HG03469 (cell line): ENCODE measurements around the gene RBP5.

ENCODE experiments used
- ATAC-seq: cut with Tn5 transposase; IDR thresholded peaks from one replicate; pipeline ENCODE4 v1.9.1; 2021; ENCODE audit warnings: mild to moderate bottlenecking, moderate library complexity, moderate number of reproducible peaks; ENCODE audit not compliant: unreplicated experiment

RBP5 gene, protein sequence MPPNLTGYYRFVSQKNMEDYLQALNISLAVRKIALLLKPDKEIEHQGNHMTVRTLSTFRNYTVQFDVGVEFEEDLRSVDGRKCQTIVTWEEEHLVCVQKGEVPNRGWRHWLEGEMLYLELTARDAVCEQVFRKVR

DNA sequence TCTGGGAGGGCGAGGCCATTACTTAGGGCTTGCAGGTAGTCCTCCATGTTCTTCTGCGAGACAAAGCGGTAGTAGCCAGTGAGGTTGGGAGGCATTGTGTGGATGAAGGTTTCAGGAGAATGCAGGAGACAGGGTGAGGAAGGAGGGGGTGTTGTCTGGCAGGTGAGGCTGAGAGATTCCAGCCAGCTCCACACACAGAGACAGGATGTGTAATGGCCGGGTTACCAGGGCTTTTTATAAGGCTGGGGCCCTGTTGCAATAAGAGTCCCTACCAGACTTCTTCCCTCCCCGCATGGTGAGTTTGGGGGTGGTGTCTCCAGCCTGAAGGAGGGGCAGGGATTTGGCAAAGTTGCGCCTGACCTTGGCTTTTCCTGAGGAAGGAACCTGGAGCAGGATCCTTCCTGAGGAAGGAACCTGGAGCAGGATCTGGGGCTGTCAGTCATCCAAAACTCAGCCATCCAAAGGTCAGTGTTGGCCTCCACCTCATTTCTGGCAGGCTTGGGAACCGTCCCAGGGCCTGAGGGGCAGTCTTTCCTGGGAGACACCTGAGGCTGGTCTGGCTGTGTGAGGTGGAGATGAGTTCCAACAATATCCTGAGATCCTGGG is at the start of gene RBP5:
Gene RBP5 (minus strand): TSS at position 209 of the 606 bp plus-strand sequence. CDS start 114 bp downstream, at position 95.
- no peak for ATAC-seq

DNA sequence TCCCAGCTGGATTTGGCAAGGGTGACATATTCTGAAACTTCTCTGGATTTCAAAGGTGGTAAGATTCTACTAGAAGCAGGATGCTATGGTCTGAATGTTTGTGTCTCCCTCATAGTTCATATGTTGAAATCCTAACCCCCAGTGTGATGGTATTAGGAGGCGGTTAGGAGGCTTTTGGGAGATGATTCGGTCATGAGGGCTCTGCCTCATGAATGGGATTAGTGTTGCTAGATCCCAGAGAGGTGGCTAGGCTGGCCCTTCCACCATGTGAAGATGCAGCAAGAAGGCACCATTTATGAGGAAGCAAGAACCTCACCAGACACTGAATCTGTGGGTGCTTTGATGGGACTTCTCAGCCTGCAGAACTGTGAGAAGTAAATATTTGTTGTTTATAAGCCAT is 49.8 kb upstream of the RBP5 start:
- no peak for ATAC-seq

DNA sequence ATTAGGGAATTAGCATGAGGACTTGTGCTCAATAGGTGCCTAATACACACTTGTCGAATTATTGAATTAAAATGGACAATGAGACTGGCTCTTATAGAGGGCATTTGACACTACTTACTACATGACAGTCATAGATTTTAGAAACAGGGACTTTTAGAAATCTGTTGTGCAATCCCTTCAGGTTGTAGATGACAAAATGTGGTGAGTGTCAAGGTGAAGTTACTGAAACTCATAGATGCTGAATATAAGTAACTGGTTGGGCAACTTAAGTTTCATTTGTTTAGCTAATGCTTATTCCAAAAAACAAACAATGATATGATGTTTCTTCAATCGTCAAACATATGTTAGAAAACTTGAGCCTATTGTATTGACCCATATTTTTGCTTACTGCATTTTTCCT is 47.9 kb upstream of the RBP5 start:
- no peak for ATAC-seq

DNA sequence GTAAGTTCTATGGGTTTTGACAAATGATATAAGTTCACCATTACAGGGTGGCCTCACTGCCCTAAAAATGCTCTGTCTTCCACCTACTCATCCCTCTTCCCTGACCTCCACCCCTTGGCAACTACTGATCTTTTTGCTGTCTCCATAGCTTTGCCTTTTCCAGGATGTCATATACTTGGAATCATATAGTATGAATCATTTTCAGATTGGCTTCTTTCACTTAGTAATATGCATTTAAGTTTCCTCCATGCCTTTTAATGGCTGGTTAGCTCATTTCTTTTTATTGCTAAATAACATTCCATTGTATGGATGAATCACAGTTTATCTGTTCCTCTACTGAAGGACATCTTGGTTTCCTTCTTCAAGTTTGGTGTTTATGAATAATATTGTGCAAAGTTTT is 46.8 kb upstream of the RBP5 start:
- no peak for ATAC-seq

DNA sequence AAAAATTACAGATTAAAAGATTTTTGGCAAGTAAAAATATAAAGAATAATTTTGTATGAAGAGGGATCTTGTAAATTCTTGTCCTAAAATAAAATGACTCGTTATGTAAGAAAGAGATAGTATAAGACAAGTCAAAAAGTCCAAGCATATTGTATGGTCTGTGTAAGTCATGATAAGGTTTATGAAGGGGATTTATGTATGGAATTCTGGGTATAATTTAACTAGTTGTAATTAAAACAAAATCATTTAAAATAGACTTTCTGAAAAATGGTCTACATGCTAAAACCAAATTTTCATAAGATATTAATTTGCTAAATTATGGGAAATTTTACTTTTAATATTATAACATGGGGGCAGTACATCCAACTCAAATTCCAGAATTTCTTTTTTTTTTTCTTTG is 43.2 kb upstream of the RBP5 start:
- no peak for ATAC-seq

DNA sequence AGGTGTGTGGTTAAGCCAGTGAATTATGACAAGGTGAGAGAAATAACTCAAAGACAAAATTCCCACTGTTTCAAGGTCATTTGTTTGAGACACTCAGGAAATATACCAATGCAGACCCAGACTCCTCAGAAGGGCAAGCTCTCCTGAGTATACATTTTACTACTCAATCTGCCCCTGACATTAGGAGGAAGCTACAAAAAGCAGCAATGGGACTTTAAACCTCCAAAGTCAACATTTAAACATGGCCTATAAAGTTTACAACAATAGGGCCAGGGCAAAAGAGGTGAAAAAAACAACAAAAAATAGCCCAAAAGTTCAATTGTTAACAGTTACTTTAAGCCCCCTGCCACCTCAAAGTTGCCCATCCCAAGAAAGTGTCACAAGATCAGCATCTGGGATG is 41.3 kb upstream of the RBP5 start:
- ATAC-seq, result no peak

DNA sequence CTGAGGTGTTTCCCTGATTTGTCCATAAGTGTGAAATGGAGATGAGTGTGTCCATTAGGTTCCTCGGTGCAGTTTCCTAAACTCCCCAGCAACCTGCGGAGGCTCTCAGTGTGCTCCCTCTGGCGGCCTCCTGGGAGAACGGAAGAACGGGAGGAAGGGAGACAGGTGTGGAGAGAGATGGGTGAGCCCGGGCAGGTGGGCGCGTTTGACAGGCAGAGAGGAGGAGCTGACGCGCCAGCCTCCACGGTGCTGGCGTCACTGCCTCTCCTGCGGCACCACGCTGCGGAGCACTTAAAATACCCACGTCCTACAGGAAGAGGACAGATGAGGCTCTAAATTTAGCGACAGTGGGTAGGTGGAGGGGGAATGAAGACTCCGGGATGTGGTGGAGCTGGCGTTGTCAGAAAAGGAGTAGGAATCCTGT is 34.0 kb upstream of the RBP5 start:
- no peak for ATAC-seq

DNA sequence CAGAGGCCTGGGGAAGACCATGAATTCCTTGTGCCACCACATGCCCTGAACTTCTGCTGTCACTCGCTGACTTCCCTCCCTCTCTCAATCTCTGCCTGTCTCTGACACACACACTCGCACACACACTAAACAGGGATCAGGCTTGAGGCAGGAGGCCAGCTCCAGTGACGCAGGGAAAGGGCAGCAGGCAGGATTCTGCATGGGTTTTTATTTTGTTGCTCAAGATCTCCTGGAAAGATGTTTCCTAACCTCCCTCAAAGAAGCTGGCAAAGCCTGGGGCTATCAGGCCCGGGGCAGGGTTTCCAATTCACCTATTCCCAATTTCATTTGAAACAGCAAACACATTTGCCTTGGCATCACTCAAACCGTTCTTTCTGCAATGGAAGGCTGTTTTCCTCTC is 33.1 kb upstream of the RBP5 start:
- no peak for ATAC-seq

DNA sequence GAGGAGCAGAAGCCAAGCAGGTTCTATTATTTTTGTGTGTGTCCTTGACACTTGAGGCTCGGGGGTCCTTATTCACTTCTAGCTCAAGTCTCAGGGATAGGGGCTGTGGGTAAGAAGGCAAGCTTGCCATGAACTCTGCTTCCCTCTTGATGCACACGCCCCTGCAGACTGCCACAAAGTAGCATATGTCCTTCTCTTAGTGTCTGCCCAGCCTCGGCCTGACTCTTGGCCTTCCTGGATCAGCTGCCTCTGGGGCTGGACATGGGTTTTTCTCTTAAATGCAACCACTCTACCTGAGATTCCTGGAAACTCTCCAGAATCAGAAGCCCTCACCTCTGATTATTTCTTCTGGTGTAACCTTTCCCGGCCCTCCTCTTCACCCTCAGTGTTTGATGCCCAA is 32.6 kb upstream of the RBP5 start:
- ATAC-seq, result no peak

DNA sequence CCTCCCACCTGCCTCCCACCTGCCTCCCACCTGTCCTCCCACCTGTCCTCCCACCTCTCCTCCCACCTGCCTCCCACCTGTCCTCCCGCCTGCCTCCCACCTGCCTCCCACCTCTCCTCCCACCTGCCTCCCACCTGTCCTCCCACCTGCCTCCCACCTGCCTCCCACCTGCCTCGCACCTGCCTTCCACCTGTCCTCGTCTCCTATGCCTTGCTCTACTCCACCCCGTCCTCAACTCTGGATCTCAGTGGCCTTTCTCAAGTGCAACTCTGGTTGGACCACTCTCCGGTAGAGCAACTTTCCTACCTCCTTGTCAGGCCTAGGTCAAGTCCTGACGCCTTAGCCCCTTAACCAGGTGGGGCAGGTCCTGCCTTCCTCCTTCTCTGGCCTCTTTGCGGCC is 31.5 kb upstream of the RBP5 start:
- no peak for ATAC-seq

DNA sequence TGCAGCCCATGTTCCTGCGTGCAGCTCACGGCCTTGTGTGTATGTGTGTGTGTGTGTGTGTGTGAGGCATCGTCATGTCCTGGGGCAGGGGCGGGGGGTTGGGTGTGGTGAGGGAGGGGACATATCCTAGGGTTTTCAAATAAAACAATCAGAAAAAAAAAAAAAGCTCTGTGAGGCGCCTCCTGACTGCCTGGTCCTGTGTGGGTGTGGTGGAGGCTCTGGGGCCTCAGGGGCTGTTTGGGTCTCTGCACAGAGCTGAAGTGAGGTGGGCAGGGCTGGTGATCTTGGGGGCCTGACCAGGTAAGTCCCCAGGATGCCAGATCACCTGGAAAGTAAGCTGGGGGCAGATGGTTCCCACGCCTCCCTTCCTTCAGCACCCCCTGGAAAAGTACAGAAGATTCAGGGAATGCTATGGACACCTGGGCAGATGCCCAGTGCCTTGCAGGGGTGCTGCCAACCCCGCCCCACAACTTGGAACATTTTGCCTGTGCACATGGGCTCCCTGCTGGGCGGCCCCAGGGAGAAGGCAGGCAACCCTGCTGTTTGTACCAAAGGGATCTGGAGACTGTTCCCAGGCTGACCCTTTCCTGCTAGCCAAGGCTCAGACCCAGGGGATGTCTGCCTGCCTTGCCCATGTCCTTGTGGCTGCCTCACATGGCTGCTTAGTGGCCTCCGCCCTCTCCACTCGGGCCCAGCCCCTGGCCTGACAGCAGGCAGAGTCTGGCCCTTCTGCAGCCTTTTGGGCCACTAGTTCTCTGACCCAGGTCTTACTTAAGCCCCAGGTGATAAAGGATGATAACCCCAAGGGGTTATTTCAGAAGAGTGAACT is 30.3 kb upstream of the RBP5 start:
- no peak for ATAC-seq

DNA sequence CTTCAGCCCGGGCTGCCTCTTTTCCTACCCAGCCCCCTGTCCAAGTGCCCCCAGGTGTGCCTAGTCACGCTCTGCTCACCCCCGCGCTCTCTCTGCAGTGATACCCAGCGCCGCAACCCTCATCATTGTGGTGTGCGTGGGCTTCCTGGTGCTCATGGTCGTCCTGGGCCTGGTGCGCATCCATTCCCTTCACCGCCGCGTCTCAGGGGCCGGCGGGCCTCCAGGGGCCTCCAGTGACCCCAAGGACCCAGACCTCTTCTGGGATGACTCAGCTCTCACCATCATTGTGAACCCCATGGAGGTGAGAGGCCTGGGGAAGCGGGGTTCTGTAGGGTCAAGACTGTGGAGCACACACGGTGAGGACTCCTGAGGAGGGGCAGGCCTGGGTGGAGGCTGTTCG is 28.7 kb upstream of the RBP5 start:
- ATAC-seq, result no peak

DNA sequence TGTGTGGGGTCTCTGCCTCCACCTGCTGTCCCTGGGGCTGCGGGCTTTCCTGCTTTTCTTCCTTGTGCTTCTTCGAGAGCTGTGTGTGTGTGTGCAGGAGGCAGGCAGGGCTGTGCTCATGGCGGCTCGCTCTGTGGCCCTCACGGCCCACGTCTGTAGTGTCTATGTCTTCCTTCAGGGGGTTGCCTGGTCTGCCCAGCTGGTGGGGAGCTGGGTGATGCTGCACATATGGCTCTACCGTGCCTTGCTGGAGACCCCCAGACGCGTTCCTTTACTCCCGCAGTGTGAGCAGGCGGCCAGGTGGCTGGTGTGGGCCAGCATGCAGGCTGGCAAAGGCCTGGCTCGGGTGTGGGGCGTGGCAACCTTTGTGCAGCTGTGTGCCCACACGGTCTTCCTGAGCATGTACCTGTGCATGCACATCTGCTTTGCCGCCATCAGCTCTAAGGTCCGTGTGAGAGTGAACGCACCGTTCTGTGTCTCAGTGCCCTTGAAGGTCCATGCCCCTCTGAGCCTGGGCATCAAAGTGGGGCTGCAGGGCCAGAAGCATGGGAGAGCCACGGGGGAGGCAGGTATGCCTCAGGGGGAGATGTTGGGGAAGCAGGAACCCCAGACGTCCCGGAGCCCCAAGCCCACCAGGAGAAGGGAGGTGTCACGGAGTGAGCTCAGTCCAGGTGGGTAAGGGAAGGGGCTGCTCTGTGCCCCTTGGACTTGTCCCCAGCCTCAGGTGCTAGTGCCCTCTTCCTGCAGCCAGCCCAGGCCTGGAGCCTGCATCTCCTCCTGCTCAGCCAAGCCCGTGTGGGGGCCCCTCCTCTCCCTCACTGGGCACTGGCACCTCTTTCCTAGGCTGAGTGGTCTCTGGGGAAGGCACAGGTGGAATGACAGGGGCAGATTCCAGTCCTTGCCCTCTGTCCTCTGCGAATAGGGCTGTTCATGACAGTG is 27.8 kb upstream of the RBP5 start:
- no peak for ATAC-seq

DNA sequence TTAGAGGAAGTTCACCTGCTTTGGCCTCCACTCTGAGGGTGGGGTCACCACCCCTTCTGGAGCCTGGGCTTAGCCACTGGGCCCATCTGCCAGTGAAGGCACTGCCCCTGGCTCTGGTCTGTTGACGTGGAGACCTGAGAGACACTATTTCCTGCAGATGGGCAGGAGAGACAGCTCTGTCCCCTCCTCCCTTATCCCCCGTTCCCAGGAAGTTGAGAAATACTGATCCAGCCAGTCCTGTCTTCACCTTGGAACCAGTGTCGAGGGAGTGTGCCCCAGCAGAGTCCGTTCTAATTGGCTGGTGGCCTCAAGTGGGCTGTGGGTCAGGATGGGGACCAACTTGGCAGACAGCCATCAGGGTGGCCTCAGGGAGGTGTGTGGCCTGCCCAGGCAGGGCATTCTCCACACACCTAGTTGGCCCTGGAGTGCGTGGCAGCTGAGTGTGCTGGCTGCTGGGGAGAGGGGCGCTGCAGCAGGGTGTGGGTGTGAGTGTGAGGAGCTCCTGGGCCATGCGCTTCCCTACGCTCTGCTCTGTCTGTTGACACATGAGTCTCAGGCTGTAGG is 26.9 kb upstream of the RBP5 start:
- ATAC-seq, result no peak

DNA sequence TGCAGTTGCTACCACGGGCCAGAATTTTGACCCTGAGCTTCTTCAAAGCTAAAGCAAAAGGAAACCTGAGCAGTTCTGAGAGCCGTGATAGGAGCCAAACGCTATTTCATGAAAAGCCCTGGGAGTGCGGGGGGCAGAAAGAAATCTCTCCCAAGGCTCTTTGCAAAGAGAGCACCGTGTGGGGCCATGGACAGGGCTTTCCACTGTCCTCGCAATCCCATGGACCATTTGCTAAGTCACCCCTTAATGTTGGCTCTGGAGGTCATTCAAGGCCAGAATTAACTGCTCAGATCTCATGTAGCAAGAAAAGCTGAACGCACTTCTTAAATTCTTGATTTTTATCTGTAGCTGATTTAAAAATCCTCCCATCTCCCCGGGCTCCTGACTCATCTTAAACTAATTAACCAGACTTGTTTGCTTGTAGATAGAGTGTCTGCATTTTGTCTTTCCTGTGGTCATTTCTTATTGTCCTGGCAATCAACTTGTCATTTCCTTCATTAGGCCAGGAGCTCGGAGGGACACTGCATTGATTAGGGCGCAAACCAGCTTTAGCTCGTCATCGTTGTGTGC is 26.3 kb upstream of the RBP5 start:
- ATAC-seq, result no peak

DNA sequence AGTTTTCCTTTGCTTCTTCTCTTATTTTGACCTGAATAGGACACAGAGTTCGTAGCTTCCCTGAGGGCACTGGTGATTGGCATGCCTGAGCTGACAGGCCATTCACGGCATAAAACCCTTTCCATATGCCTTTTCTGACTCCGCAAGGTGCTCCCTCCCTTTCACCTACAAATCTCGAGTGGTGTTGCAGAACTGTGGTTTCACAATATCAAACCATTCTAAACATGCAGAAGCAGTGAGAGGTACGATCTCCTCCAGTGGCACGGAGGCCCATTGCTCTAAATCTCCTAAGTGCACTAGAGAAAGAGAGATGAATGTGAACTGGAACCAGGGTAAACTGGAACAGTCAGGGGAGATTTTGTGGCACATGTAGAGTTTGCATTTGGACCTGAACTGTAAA is 25.4 kb upstream of the RBP5 start:
- no peak for ATAC-seq

DNA sequence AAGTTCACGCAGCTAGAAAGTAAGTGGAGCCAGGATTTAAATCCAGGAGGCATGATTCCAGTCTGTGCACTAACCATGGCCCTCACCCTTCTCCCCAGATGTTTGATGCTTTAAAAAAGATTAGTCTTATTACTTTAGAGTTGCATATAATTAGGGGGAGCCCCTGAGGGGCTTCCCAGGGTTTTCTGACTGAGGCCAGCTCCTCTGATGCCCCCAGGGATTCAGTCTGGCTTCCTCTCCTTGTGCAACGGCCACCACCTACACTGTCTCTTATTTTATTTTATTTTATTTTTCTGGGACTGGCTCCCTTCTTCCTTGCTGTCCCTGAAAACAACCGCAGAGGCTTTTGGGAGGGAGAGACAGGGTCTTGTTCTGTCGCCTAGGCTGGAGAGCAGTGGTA is 24.1 kb upstream of the RBP5 start:
- ATAC-seq, result no peak

DNA sequence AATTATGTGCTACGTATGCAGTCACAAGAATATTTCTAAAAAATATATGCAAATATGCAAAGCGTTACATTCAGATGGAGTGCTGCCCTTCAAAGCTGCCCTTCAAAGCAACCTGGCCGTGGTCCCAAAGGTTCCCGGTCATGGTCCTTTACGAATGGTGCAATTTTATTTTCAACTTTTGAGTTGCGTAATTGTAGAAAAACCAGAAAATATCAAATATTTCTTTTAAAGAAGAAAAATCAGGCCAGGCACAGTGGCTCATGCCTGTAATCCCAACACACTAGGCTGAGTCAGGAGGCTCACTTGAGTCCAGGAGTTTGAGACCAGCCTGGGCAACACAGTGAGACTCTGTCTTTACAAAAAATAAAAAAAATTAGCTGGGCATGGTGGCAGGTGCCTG is 22.8 kb upstream of the RBP5 start:
- ATAC-seq, result no peak

DNA sequence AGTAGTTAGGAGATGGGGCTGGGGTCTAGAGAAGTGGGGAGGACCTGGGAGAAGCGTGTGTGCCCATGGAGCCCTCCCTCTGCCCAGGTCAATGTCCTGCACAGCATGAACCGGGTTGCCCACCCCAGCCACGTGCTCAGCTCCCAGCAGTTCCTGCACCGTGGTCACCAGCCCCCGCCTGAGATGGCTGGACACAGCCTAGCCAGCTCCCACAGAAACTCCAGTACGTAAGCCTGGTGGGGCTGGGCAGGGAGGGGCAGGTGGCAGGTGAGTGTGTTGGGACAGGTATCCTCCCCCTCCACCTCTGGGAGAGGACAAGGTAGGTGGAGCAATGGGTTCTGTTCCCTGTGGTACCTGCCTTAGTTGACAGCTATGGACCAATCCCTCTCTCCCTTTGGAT is 22.2 kb upstream of the RBP5 start:
- ATAC-seq, result no peak

DNA sequence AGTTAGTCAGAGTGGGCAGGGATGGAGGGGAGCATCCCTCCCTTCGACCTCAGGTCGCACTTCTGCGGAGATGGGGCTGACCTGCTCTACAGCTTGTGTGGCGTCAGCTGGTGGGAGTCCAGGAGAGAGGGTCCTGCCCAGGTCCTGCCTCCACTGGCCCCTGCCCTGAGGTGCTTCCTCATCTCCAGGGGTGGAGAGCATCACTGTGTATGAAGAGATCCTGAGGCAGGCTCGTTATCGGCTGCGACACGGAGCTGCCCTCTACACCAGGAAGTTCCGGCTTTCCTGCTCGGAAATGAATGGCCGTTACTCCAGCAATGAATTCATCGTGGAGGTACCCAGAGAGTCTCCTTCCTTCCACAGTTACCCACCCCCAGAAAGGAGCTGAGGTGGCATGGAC is 21.7 kb upstream of the RBP5 start:
- ATAC-seq, result no peak

DNA sequence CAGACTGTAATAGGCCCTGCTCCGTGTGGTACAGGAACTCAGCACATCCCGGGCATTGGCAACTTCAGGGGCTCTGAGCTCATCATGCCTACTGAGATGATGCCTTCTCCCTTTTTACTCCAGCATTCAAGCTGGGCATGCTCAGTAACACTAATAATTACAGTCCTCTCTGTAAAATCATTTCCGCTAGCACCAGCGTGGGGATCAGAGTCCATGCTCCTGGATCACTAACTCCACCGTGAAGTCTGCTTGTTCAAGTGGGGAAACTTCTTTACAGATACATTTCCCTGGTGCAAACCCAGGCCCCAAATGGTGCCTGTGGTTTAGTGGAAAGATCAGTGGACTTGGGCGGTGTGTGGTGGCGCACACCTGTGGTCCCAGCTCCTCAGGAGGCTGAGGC is 18.2 kb upstream of the RBP5 start:
- no peak for ATAC-seq
